Suprapubic skin (tissue), 4 donors: ENCODE data around the gene RAB26. TPM values are rescaled to one million over a fixed set of nuclear protein-coding genes. Genes with fewer than 3 reads are reported as not detected.

ENCODE experiments used
- DNase-seq, 2 donors: peaks; one replicate each; pipeline ENCODE4 v3.0.0-alpha.2; 2019; ENCODE audit warnings: low spot score in 2 of 2
- H3K27ac ChIP-seq: fragments of 200-600 bp; sonication (generic); one replicate; pipeline ENCODE4 v1.5.1; 2019
- H3K27me3 ChIP-seq: fragments of 200-600 bp; sonication (generic); one replicate; pipeline ENCODE4 v1.5.1; 2019
- H3K36me3 ChIP-seq: fragments of 200-600 bp; sonication (generic); one replicate; pipeline ENCODE4 v1.5.1; 2019
- H3K4me1 ChIP-seq: fragments of 200-600 bp; sonication (generic); one replicate; pipeline ENCODE4 v1.5.1; 2019
- H3K4me3 ChIP-seq: fragments of 200-600 bp; sonication (generic); one replicate; pipeline ENCODE4 v1.5.1; 2019; ENCODE audit warnings: mild to moderate bottlenecking
- H3K9me3 ChIP-seq: fragments of 200-600 bp; sonication (generic); one replicate; pipeline ENCODE4 v1.5.1; 2019
- EP300 ChIP-seq: sonication (generic); formaldehyde crosslinking; IDR thresholded peaks from one replicate; pipeline ENCODE4 v1.6.1; 2017; ENCODE audit warnings: antibody characterized with exemption
- POLR2A ChIP-seq, 2 donors: fragments of 450-650 bp; IDR thresholded peaks; one replicate each; pipeline ENCODE4 v1.6.1; 2017; ENCODE audit warnings: antibody characterized with exemption in 2 of 2, mild to moderate bottlenecking in 2 of 2, moderate library complexity in 2 of 2
- POLR2AphosphoS5 ChIP-seq, 3 donors: sonication (generic); formaldehyde crosslinking; IDR thresholded peaks; one replicate each; pipeline ENCODE4 v1.6.1; 2017; ENCODE audit warnings: antibody characterized with exemption in 3 of 3
- WGBS: methylation state at CpG from one replicate; pipeline ENCODE4 v1.1.5; 2018; 5-methylcytosine and 5-hydroxymethylcytosine counted together
- total RNA-seq, 4 donors: library from RNA; depleted of rRNA; stranded (reverse); fragments of >200 nt; gene quantifications; one replicate each; pipeline ENCODE4 v1.1.0, GENCODE V29; 2016
- TF ChIP-seq, protein P1 (sequence below), 2 donors: fragments of 200-600 bp in 1 of 2; fragments of 450-650 bp in 1 of 2; sonication (generic) in 1 of 2; IDR thresholded peaks; one replicate each; pipeline ENCODE4 v1.5.1; 2016 to 2019; ENCODE audit warnings: antibody characterized with exemption in 2 of 2, mild to moderate bottlenecking in 1 of 2, moderate library complexity in 1 of 2

Gene RAB26
- total RNA-seq, 4 donors from 2014 or later: 0.64 to 3.0 (median 1.4) TPM

DNA sequence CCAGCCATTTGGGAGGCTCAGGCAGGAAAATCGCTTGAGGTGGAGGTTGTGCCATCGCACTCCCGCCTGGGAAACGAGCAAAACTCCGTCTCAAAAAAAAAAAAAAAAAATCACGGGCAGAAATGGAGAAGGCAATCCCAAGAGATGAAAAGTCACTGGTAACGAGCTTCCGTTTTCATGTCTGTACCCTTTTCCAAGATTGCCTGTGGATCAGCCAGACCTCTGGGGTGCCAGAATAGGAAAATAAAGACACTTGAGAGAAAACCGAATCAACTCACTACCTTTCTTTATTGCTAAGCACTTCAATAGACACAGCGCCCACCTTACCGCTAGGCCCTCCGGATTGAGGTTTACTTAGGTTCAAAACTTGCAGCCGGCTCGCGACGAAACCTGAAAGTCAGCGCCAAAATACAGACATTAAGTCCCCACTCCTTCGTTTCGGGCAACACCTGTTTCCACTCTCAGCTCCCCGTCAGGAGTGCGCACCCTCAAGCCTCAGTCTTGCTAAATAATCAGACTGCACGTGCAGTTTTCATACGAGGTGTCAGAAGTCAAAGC, 6.2 kb downstream of the RAB26 start:
- Histone ChIP-seq H3K4me1 (peaks cover 86% of the 10 kb centered on the region), H3K4me3 (peak overlapping the region; percentile 72), H3K9me3 (no peaks in the 10 kb centered on the region), H3K36me3 (no peaks in the 10 kb centered on the region), H3K27ac (peak overlapping the region; percentile 75), H3K27me3 (no peaks in the 10 kb centered on the region)
- no peak for DNase-seq
- 2% methylated on average over 23 of the region's 23 CpGs for WGBS
- TF ChIP-seq POLR2AphosphoS5 (IDR thresholded peaks at IDR 0.05) (no peak), EP300 (no peak), POLR2A (IDR thresholded peaks at IDR 0.05) (no peak)
- TF ChIP-seq, protein P1, sequence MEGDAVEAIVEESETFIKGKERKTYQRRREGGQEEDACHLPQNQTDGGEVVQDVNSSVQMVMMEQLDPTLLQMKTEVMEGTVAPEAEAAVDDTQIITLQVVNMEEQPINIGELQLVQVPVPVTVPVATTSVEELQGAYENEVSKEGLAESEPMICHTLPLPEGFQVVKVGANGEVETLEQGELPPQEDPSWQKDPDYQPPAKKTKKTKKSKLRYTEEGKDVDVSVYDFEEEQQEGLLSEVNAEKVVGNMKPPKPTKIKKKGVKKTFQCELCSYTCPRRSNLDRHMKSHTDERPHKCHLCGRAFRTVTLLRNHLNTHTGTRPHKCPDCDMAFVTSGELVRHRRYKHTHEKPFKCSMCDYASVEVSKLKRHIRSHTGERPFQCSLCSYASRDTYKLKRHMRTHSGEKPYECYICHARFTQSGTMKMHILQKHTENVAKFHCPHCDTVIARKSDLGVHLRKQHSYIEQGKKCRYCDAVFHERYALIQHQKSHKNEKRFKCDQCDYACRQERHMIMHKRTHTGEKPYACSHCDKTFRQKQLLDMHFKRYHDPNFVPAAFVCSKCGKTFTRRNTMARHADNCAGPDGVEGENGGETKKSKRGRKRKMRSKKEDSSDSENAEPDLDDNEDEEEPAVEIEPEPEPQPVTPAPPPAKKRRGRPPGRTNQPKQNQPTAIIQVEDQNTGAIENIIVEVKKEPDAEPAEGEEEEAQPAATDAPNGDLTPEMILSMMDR (IDR thresholded peaks at IDR 0.05): no peak

DNA sequence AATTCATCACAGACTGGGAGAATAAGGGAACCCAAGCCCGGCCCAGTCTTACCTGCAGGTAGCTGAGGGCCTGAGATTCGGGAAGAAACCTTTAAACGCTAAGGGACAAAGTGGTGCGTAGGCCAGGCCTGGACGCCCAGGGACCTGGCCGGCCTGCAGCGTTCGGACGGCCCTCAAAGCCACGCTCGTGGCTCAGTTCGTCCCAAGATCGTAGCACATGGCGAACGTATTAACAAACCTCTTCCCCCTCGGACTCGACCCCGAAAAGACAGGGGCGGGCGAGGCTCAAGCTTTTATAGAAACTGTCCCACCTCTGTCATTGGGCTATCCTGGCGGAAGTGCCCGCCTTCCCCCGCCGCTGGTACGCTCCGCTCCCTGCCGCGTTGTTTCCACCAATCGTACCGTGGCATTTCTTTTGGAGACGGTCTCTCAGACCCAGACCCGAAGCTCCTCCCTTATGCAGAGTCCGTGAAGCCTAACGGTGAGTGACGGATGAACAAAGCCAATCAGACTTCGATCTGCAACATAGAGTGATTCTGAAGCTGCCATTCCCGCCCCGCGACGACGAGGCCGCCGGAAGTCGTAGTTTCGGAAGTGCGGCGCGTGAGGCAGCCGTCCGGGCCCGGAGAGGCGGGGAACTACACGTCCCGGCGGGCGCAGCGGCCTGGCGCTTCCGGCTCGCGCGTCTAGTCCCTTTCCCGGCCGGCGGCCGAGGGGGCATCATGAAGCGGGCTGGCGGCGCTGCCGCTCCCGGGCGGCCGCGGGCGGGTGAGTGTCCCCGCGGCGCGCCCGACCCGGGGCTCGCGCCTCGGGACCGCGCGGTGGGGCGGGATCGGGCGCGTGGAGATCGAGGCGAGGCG, 6.9 kb downstream of the RAB26 start, which contains the start of gene TRAF7:
TSS of gene TRAF7 (plus strand) at position 692 of the 860 bp plus-strand sequence. CDS start 8,139 bp downstream, outside the sequence.
- TF ChIP-seq, protein P1 (IDR thresholded peaks at IDR 0.05): no peak
- TF ChIP-seq POLR2AphosphoS5 (IDR thresholded peaks at IDR 0.05): peak; percentile 99 to 100 (median 99)
- peak; percentile 96 to 99 for TF ChIP-seq POLR2A (IDR thresholded peaks at IDR 0.05)
- Histone ChIP-seq H3K27ac (peak within 1 kb of the TSS; percentile 91), H3K9me3 (no peaks in the 10 kb centered on the region), H3K36me3 (no peaks in the 10 kb centered on the region), H3K4me1 (peaks cover 86% of the 10 kb centered on the region), H3K27me3 (no peaks in the 10 kb centered on the region), H3K4me3 (peak within 1 kb of the TSS; percentile 72)
- WGBS: 1% methylated on average over 27 of the region's 94 CpGs
- DNase-seq: peak; percentile 99

DNA sequence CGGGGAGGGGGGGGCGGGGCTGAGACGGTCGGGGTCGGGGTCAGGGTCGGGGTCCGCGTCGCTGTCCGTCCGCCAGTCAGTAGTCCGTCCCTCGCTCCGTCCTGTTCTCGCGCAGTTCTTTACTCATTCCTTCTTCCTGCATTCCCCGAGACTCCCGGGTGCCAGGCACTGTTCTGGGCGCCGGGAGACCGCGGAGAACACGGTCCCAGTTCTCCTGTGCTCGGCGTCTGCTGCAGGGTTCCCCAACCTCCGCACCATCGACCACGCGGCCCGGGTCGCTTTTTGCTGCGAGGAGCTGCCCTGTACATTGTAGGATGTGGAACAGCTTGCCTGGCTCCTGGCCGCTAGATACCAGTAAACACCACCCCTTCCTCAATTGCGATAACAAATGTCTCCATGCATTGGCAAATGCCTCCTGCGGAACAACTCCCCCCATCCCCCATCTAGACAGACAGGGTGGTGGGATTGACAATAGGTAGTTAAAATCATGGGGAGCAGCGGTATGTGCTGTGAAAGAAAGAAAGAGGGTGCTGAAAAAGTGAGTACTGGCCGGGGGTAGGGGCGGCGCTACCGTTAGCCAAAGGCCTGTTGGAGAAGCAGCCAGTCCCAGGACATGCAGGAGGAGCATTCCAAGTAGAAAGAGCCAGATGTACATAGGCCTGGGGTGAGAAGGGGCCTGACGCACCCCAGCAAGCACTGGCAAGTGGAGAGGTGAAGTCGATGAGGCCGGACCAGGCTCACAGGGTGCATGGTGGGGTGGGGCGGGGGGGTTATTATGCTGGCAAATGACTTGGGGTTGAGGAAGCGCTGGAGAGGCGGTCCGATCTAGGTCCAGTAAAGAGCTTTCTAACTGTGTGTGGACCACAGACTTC, 7.8 kb downstream of the RAB26 start:
- Histone ChIP-seq H3K36me3 (no peaks in the 10 kb centered on the region), H3K27ac (peak overlapping the region; percentile 91), H3K4me1 (peaks cover 86% of the 10 kb centered on the region), H3K9me3 (no peaks in the 10 kb centered on the region), H3K4me3 (peak overlapping the region; percentile 72), H3K27me3 (no peaks in the 10 kb centered on the region)
- no peak for DNase-seq
- WGBS: 9% methylated on average over 15 of the region's 47 CpGs
- TF ChIP-seq POLR2AphosphoS5 (IDR thresholded peaks at IDR 0.05): peak in 1 of 3 donors; percentile 41
- TF ChIP-seq, protein P1 (IDR thresholded peaks at IDR 0.05): no peak

DNA sequence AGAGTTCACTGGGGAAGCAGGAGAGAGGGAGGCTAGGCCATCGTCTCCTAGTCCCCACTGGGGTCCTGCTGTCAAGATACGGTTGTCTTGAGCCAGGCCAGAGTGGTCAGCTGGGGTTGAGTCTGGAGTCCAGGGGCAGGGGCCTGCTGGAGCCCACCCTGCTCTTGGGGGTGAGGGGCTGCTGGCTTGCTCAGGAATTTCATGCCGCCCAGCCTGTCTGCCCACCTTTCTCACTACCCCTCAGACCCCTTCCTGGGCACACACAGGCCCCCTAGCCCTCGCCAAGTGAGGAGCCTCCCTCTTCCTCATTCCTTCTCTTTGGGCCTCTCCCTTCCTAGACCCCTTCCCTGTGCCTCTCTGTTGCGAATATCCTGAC, 8.4 kb downstream of the RAB26 start:
- TF ChIP-seq, protein P1 (IDR thresholded peaks at IDR 0.05): no peak
- TF ChIP-seq EP300: no peak
- TF ChIP-seq POLR2A (IDR thresholded peaks at IDR 0.05): no peak
- TF ChIP-seq POLR2AphosphoS5 (IDR thresholded peaks at IDR 0.05): no peak
- H3K4me1 ChIP-seq: peaks cover 86% of the 10 kb centered on the region
- H3K36me3 ChIP-seq: no peaks in the 10 kb centered on the region
- peak overlapping the region; percentile 91 for H3K27ac ChIP-seq
- H3K9me3 ChIP-seq: no peaks in the 10 kb centered on the region
- peak overlapping the region; percentile 72 for H3K4me3 ChIP-seq
- DNase-seq: no peak
- whole genome bisulfite sequencing: 47% methylated on average over 5 of the region's 5 CpGs
- H3K27me3 ChIP-seq: no peaks in the 10 kb centered on the region
